Endothelial cell of umbilical vein (primary cell): ENCODE data around the gene PRDM2.

Experiments
- EZH2 ChIP-seq: IDR thresholded peaks from 2 replicates; pipeline ENCODE4 v1.6.1; 2012; ENCODE audit warnings: borderline replicate concordance, low read depth, mild to moderate bottlenecking, moderate library complexity, low read length, inconsistent platforms; ENCODE audit not compliant: severe bottlenecking
- FOS ChIP-seq: IDR thresholded peaks from 2 replicates; pipeline ENCODE4 v1.6.1; 2011; ENCODE audit warnings: mild to moderate bottlenecking, low read length, moderate library complexity, borderline replicate concordance; ENCODE audit not compliant: insufficient read depth
- GATA2 ChIP-seq: IDR thresholded peaks from 2 replicates; pipeline ENCODE4 v1.7.0; 2011; ENCODE audit warnings: low read depth, mild to moderate bottlenecking, moderate library complexity, mixed read lengths, low read length; ENCODE audit not compliant: insufficient read length, insufficient read depth
- JUN ChIP-seq: IDR thresholded peaks from 2 replicates; pipeline ENCODE4 v1.6.1; 2011; ENCODE audit warnings: borderline replicate concordance, low read depth; ENCODE audit not compliant: insufficient read length, insufficient read depth
- MYC ChIP-seq: IDR thresholded peaks from one replicate; pipeline ENCODE4 v1.6.1; 2011; ENCODE audit warnings: mild to moderate bottlenecking, low read depth, low read length
- POLR2A ChIP-seq: IDR thresholded peaks from 2 replicates; pipeline ENCODE4 v1.6.1; 2012; ENCODE audit warnings: low read depth, mild to moderate bottlenecking, control low read depth, low read length
- TF ChIP-seq, protein P1 (sequence below), 2 donors: IDR thresholded peaks; 1 replicate in 1 of 2; 2 replicates in 1 of 2; pipeline ENCODE4 v1.5.1; 2011; ENCODE audit warnings: low read length in 2 of 2, mild to moderate bottlenecking in 2 of 2, moderate library complexity in 2 of 2, control low read depth in 1 of 2, inconsistent platforms in 1 of 2, low read depth in 1 of 2; ENCODE audit not compliant: insufficient read depth in 1 of 2; ENCODE audit errors: extremely low read depth in 1 of 2

DNA sequence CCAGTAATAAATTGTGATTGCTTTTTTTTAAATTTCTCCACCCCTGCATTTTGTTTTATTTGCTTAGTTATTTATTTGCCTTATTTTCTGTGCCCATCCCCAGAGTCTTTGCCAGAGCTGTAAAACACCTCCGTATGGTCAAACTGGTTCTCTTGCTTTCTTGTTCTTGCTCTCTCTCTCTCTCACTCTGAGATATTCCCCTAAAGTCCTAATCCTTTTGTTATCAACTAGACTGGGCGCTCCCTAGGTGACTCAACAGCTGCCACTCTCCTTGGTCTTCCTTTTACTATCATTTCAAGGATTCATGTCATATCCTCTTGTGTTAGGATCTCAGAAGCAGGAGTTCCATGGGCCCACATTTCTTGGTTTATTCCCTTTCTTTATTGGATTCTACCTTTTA is 160.0 kb downstream of the PRDM2 start:
- TF ChIP-seq, protein P1, sequence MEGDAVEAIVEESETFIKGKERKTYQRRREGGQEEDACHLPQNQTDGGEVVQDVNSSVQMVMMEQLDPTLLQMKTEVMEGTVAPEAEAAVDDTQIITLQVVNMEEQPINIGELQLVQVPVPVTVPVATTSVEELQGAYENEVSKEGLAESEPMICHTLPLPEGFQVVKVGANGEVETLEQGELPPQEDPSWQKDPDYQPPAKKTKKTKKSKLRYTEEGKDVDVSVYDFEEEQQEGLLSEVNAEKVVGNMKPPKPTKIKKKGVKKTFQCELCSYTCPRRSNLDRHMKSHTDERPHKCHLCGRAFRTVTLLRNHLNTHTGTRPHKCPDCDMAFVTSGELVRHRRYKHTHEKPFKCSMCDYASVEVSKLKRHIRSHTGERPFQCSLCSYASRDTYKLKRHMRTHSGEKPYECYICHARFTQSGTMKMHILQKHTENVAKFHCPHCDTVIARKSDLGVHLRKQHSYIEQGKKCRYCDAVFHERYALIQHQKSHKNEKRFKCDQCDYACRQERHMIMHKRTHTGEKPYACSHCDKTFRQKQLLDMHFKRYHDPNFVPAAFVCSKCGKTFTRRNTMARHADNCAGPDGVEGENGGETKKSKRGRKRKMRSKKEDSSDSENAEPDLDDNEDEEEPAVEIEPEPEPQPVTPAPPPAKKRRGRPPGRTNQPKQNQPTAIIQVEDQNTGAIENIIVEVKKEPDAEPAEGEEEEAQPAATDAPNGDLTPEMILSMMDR (IDR thresholded peaks at IDR 0.05; ENCODE audit: extremely low read depth in 1 of 2, insufficient read depth in 1 of 2, low read depth in 1 of 2, low read length in 2 of 2): no peak
- TF ChIP-seq EZH2 (no peak), FOS (no peak), POLR2A (no peak), MYC (no peak), JUN (no peak), GATA2 (no peak)
